T-cell (primary cell): ENCODE data around the gene AFF1. TPM values are rescaled to one million over a fixed set of nuclear protein-coding genes. Genes with fewer than 3 reads are reported as not detected.
A peak's percentile ranks its signal among the peaks of the same experiment; 100 is the strongest.

ENCODE experiments used
- ATAC-seq, 4 experiments: fragments of 200-7000 bp in 3 of 4; fragments of 150-1000 bp in 1 of 4; cut with Tn5 transposase; replicated peaks in 1 of 4; 1 replicate in 3 of 4; 2 replicates in 1 of 4; pipeline ENCODE4 v1.10.0; 2021; ENCODE audit warnings: moderate library complexity in 3 of 4, mild to moderate bottlenecking in 2 of 4, moderate number of reproducible peaks in 1 of 4
- CTCF ChIA-PET, 2 donors: fragments of 300-600 bp; sonication (Branson Sonifier 250); formaldehyde crosslinking; loops; one replicate each; lab custom pipeline; 2022; ENCODE audit warnings: antibody characterized with exemption in 2 of 2; lab: Charles Lee
- POLR2A ChIA-PET, 2 donors: fragments of 300-600 bp; sonication (Branson Sonifier 250); formaldehyde crosslinking; loops; one replicate each; lab custom pipeline; 2022; ENCODE audit warnings: antibody characterized with exemption in 2 of 2; lab: Charles Lee
- DNase-seq, 35 experiments: peaks; one replicate each; pipeline versions ENCODE4 v3.0.0 to v3.0.0-alpha.2; 2013 to 2023
- H3K27ac ChIP-seq: one replicate; pipeline ENCODE4 v1.5.1; 2013; ENCODE audit warnings: low read length
- H3K27me3 ChIP-seq, 2 experiments: replicated peaks in 1 of 2; 1 replicate in 1 of 2; 2 replicates in 1 of 2; pipeline versions ENCODE4 v1.6.1 to v1.7.0; 2013; ENCODE audit warnings: low read length in 1 of 2, mixed read lengths in 1 of 2; ENCODE audit not compliant: control insufficient read depth in 2 of 2, insufficient read depth in 2 of 2; ENCODE audit errors: extremely low read depth in 1 of 2
- H3K36me3 ChIP-seq, 2 donors: 1 replicate in 1 of 2; 2 replicates in 1 of 2; pipeline versions ENCODE4 v1.6.1 to v1.7.0; 2013; ENCODE audit warnings: low read length in 1 of 2; ENCODE audit not compliant: control insufficient read depth in 2 of 2, insufficient read depth in 1 of 2; ENCODE audit errors: extremely low read depth in 1 of 2
- H3K4me1 ChIP-seq, 2 experiments: 1 replicate in 1 of 2; 2 replicates in 1 of 2; pipeline versions ENCODE4 v1.6.1 to v1.7.0; 2013; ENCODE audit warnings: low read length in 2 of 2, mixed read lengths in 1 of 2; ENCODE audit not compliant: insufficient read depth in 2 of 2, control insufficient read depth in 1 of 2; ENCODE audit errors: extremely low read depth in 1 of 2
- H3K4me3 ChIP-seq, 2 donors: 1 replicate in 1 of 2; 2 replicates in 1 of 2; pipeline versions ENCODE4 v1.5.1 to v1.7.0; 2013; ENCODE audit warnings: mild to moderate bottlenecking in 2 of 2, low read length in 1 of 2, moderate library complexity in 1 of 2; ENCODE audit not compliant: control insufficient read depth in 1 of 2; ENCODE audit errors: extremely low read depth in 1 of 2
- H3K9me3 ChIP-seq: 2 replicates; pipeline ENCODE4 v1.7.0; 2013
- H3K27ac Mint-ChIP-seq, 2 donors: one replicate each; pipeline ENCODE4 v1.8.0; 2020 to 2021; ENCODE audit warnings: mild to moderate bottlenecking in 2 of 2, mixed read lengths in 2 of 2
- H3K27me3 Mint-ChIP-seq, 2 donors: one replicate each; pipeline ENCODE4 v1.8.0; 2021 to 2022; ENCODE audit warnings: mixed read lengths in 2 of 2
- H3K36me3 Mint-ChIP-seq: one replicate; pipeline ENCODE4 v1.8.0; 2021; ENCODE audit warnings: mixed read lengths
- H3K4me1 Mint-ChIP-seq, 3 donors: one replicate each; pipeline ENCODE4 v1.8.0; 2020 to 2022; ENCODE audit warnings: mixed read lengths in 3 of 3, mild to moderate bottlenecking in 1 of 3
- H3K4me3 Mint-ChIP-seq, 3 donors: one replicate each; pipeline ENCODE4 v1.8.0; 2020 to 2022; ENCODE audit warnings: mild to moderate bottlenecking in 3 of 3, mixed read lengths in 3 of 3, moderate library complexity in 3 of 3
- H3K9me3 Mint-ChIP-seq, 3 donors: one replicate each; pipeline ENCODE4 v1.8.0; 2020 to 2022; ENCODE audit warnings: mixed read lengths in 3 of 3
- whole genome bisulfite sequencing: methylation state at CpG from one replicate; pipeline ENCODE4 v1.1.5; 2013; ENCODE audit warnings: missing lambda C conversion rate; ENCODE audit not compliant: insufficient coverage; 5-methylcytosine and 5-hydroxymethylcytosine counted together
- total RNA-seq, 35 experiments: library from RNA in 6 of 35; stranded (reverse) in 6 of 35; fragments of 120-200 nt in 1 of 35; gene quantifications; one replicate each; pipeline versions ENCODE4 v1.2.1 to v1.2.4 and lab custom pipeline; 2013 to 2026

AFF1 gene
- total RNA-seq, 5 donors from 2014 or later (not counting 1 experiment from before 2014, with no cell fraction given) = 65.3 to 112 (median 93.4) TPM

GRCh38 chr4:87026800-87027495 is 92.1 kb downstream of the AFF1 start:
- CTCF ChIA-PET = no interaction called here
- H3K27me3 ChIP-seq = no peaks in the 10 kb centered on the region
- Mint-ChIP-seq H3K4me1 (peaks cover 38 to 59% (median 47%) of the 10 kb centered on the region in 3 donors), H3K4me3 (no peak overlapping the region), H3K9me3 (no peaks in the 10 kb centered on the region), H3K36me3 (peaks cover 9% of the 10 kb centered on the region), H3K27ac (no peak overlapping the region), H3K27me3 (no peaks in the 10 kb centered on the region)
- no peak overlapping the region for H3K27ac ChIP-seq
- H3K36me3 ChIP-seq = no peaks in the 10 kb centered on the region
- H3K9me3 ChIP-seq = no peaks in the 10 kb centered on the region
- H3K4me3 ChIP-seq = no peak overlapping the region
- ATAC-seq = no peak
- DNase-seq = no peak
- H3K4me1 ChIP-seq = peaks cover 7 to 13% of the 10 kb centered on the region in 2 experiments
- WGBS = no CpG with 5 or more reads among the region's 4 CpGs
- POLR2A ChIA-PET = interaction anchor here in 1 of 2 donors (0.9 kb wide), 1 partner anchor 14 kb away, joined by 3 read pairs; no protein-coding TSS in a partner anchor

GRCh38 chr4:87029356-87029755 is 94.5 kb downstream of the AFF1 start:
- ChIA-PET POLR2A (no interaction called here), CTCF (no interaction called here)
- H3K4me1 Mint-ChIP-seq = peaks cover 28 to 46% (median 33%) of the 10 kb centered on the region in 3 donors
- no peak overlapping the region for H3K4me3 ChIP-seq
- H3K27ac ChIP-seq = no peak overlapping the region
- H3K4me1 ChIP-seq = peaks cover 9 to 21% of the 10 kb centered on the region in 2 experiments
- peak overlapping the region in 1 of 2 donors; percentile 34 for H3K27ac Mint-ChIP-seq
- peaks cover 9% of the 10 kb centered on the region for H3K36me3 Mint-ChIP-seq
- DNase-seq = no peak
- H3K27me3 ChIP-seq = no peaks in the 10 kb centered on the region
- ATAC-seq = no peak
- H3K9me3 Mint-ChIP-seq = no peaks in the 10 kb centered on the region
- H3K36me3 ChIP-seq = no peaks in the 10 kb centered on the region
- no peaks in the 10 kb centered on the region for H3K9me3 ChIP-seq
- WGBS = no CpG with 5 or more reads among the region's 5 CpGs
- no peaks in the 10 kb centered on the region for H3K27me3 Mint-ChIP-seq
- no peak overlapping the region for H3K4me3 Mint-ChIP-seq

GRCh38 chr4:87030124-87030523 is 95.3 kb downstream of the AFF1 start:
- Histone ChIP-seq H3K4me1 (peaks cover 9 to 21% of the 10 kb centered on the region in 2 experiments), H3K27ac (no peak overlapping the region), H3K4me3 (no peak overlapping the region), H3K9me3 (no peaks in the 10 kb centered on the region), H3K27me3 (no peaks in the 10 kb centered on the region), H3K36me3 (no peaks in the 10 kb centered on the region)
- H3K4me1 Mint-ChIP-seq = peaks cover 29 to 42% (median 29%) of the 10 kb centered on the region in 3 donors
- no peaks in the 10 kb centered on the region for H3K9me3 Mint-ChIP-seq
- CTCF ChIA-PET = interaction anchor here (0.6 to 1.0 kb wide), 4 partner anchors 24 to 475 kb away, joined by 3 to 4 read pairs (median 3); partner anchors contain the start of gene AFF1 (in 1 of the 2)
- ATAC-seq (no peak), DNase-seq (no peak)
- no peaks in the 10 kb centered on the region for H3K27me3 Mint-ChIP-seq
- WGBS = 93% methylated on average over 3 of the region's 4 CpGs
- peaks cover 5% of the 10 kb centered on the region for H3K36me3 Mint-ChIP-seq
- H3K27ac Mint-ChIP-seq = no peak overlapping the region
- POLR2A ChIA-PET = interaction anchor here in 1 of 2 donors (0.6 kb wide), 1 partner anchor 24 kb away, joined by 3 read pairs; no protein-coding TSS in a partner anchor
- H3K4me3 Mint-ChIP-seq = no peak overlapping the region

- no peak for DNase-seq
- H3K36me3 Mint-ChIP-seq = peaks cover 5% of the 10 kb centered on the region
- no peaks in the 10 kb centered on the region for H3K36me3 ChIP-seq
- no peak overlapping the region for H3K4me3 ChIP-seq
- 78% methylated on average over 4 of the region's 13 CpGs for WGBS
- no peak overlapping the region for H3K27ac ChIP-seq
- no peak overlapping the region for H3K27ac Mint-ChIP-seq
- H3K9me3 Mint-ChIP-seq = no peaks in the 10 kb centered on the region
- no peak overlapping the region for H3K4me3 Mint-ChIP-seq
- H3K4me1 Mint-ChIP-seq = peaks cover 27 to 40% (median 32%) of the 10 kb centered on the region in 3 donors
- CTCF ChIA-PET = interaction anchor here (0.6 to 1.4 kb wide), 4 partner anchors 25 to 474 kb away, joined by 3 to 4 read pairs (median 3); partner anchors contain the start of gene AFF1 (in 1 of the 2)
- no peak for ATAC-seq
- H3K27me3 ChIP-seq = no peaks in the 10 kb centered on the region
- H3K4me1 ChIP-seq = peaks cover 9 to 19% of the 10 kb centered on the region in 2 experiments
- no peaks in the 10 kb centered on the region for H3K9me3 ChIP-seq
- H3K27me3 Mint-ChIP-seq = no peaks in the 10 kb centered on the region
- POLR2A ChIA-PET = no interaction called here
Measured at GRCh38 chr4:87030755-87031441, 96.1 kb downstream of the AFF1 start.

GRCh38 chr4:87031920-87032319 is 97.1 kb downstream of the AFF1 start:
- no peaks in the 10 kb centered on the region for H3K36me3 ChIP-seq
- ChIA-PET POLR2A (interaction anchor here in 1 of 2 donors (0.6 kb wide), 1 partner anchor 24 kb away, joined by 3 read pairs; no protein-coding TSS in a partner anchor), CTCF (interaction anchor here in 1 of 2 donors (1.4 kb wide), 1 partner anchor 26 kb away, joined by 3 read pairs; no protein-coding TSS in a partner anchor)
- no peaks in the 10 kb centered on the region for H3K9me3 Mint-ChIP-seq
- DNase-seq (no peak), ATAC-seq (no peak)
- WGBS = 100% methylated on average over 1 of the region's 2 CpGs
- H3K4me3 ChIP-seq = no peak overlapping the region
- no peak overlapping the region for H3K27ac Mint-ChIP-seq
- H3K27me3 ChIP-seq = no peaks in the 10 kb centered on the region
- no peak overlapping the region for H3K4me3 Mint-ChIP-seq
- no peaks in the 10 kb centered on the region for H3K9me3 ChIP-seq
- no peak overlapping the region for H3K27ac ChIP-seq
- H3K4me1 Mint-ChIP-seq = peaks cover 31 to 42% (median 34%) of the 10 kb centered on the region in 3 donors
- H3K4me1 ChIP-seq = peaks cover 9 to 20% of the 10 kb centered on the region in 2 experiments
- no peaks in the 10 kb centered on the region for H3K27me3 Mint-ChIP-seq
- H3K36me3 Mint-ChIP-seq = peaks cover 5% of the 10 kb centered on the region

- Mint-ChIP-seq H3K36me3 (peaks cover 5% of the 10 kb centered on the region), H3K4me1 (peaks cover 35 to 47% (median 38%) of the 10 kb centered on the region in 3 donors), H3K27me3 (no peaks in the 10 kb centered on the region), H3K27ac (no peak overlapping the region), H3K9me3 (no peaks in the 10 kb centered on the region), H3K4me3 (no peak overlapping the region)
- DNase-seq (no peak), ATAC-seq (no peak)
- ChIA-PET POLR2A (interaction anchor here in 1 of 2 donors (0.6 kb wide), 1 partner anchor 11 kb away, joined by 9 read pairs; no protein-coding TSS in a partner anchor), CTCF (interaction anchor here in 1 of 2 donors (0.7 kb wide), 1 partner anchor 196 kb away, joined by 3 read pairs; no protein-coding TSS in a partner anchor)
- Histone ChIP-seq H3K36me3 (no peaks in the 10 kb centered on the region), H3K4me1 (peaks cover 9 to 20% of the 10 kb centered on the region in 2 experiments), H3K27ac (no peak overlapping the region), H3K9me3 (no peaks in the 10 kb centered on the region), H3K27me3 (no peaks in the 10 kb centered on the region), H3K4me3 (no peak overlapping the region)
- no CpG with 5 or more reads among the region's 3 CpGs for WGBS
Measured at GRCh38 chr4:87032884-87033533, 98.2 kb downstream of the AFF1 start.
